Activated naive CD4-positive, alpha-beta T cell treated with anti-CD3 and anti-CD28 coated beads, Interleukin-2, amount 50 U/mL, for 72 hours (primary cell): ENCODE data around the gene FOXP2. TPM values are rescaled to one million over a fixed set of nuclear protein-coding genes. Genes with fewer than 3 reads are reported as not detected.

Source experiments
- ATAC-seq, 2 donors: fragments of 150-1000 bp; cut with Tn5 transposase; 2 replicates each; pipeline ENCODE4 v1.10.0; 2021; ENCODE audit warnings: mild to moderate bottlenecking in 2 of 2, moderate library complexity in 2 of 2
- DNase-seq, 2 donors: peaks; one replicate each; pipeline ENCODE4 v3.0.0; 2021 to 2022; ENCODE audit warnings: low spot score in 2 of 2
- H3K27ac Mint-ChIP-seq, 2 donors: one replicate each; pipeline ENCODE4 v1.8.0; 2022; ENCODE audit warnings: mild to moderate bottlenecking in 2 of 2, mixed read lengths in 2 of 2
- H3K36me3 Mint-ChIP-seq, 2 donors: one replicate each; pipeline ENCODE4 v1.8.0; 2022; ENCODE audit warnings: mixed read lengths in 2 of 2
- H3K9me3 Mint-ChIP-seq, 2 donors: one replicate each; pipeline ENCODE4 v1.8.0; 2022; ENCODE audit warnings: mixed read lengths in 2 of 2
- total RNA-seq, 2 donors: library from RNA; stranded (reverse); gene quantifications; one replicate each; pipeline ENCODE4 v1.2.3, GENCODE V29; 2022

FOXP2 gene
- total RNA-seq, 2 donors from 2014 or later: not detected

- ATAC-seq (no peak), DNase-seq (no peak)
- no peaks in the 10 kb centered on the region for H3K36me3 Mint-ChIP-seq
- no peak overlapping the region for H3K27ac Mint-ChIP-seq
- no peaks in the 10 kb centered on the region for H3K9me3 Mint-ChIP-seq
Measured at GRCh38 chr7:114650491-114650890, 235.9 kb downstream of the FOXP2 start.

- H3K9me3 Mint-ChIP-seq: no peaks in the 10 kb centered on the region
- ATAC-seq (no peak), DNase-seq (no peak)
- H3K27ac Mint-ChIP-seq: no peak overlapping the region
- H3K36me3 Mint-ChIP-seq: no peaks in the 10 kb centered on the region
Measured at GRCh38 chr7:114652041-114652440, 237.4 kb downstream of the FOXP2 start.

- DNase-seq (no peak), ATAC-seq (no peak)
- Mint-ChIP-seq H3K36me3 (no peaks in the 10 kb centered on the region), H3K9me3 (no peaks in the 10 kb centered on the region), H3K27ac (no peak overlapping the region)
Measured at GRCh38 chr7:114653364-114654088, 238.9 kb downstream of the FOXP2 start.

GRCh38 chr7:114656466-114656865 lies 241.9 kb downstream of the FOXP2 start:
- no peak for ATAC-seq
- H3K27ac Mint-ChIP-seq: no peak overlapping the region
- H3K9me3 Mint-ChIP-seq: no peaks in the 10 kb centered on the region
- no peaks in the 10 kb centered on the region for H3K36me3 Mint-ChIP-seq
- no peak for DNase-seq

- H3K9me3 Mint-ChIP-seq: no peaks in the 10 kb centered on the region
- DNase-seq (no peak), ATAC-seq (no peak)
Measured at GRCh38 chr7:114657279-114657678, 242.7 kb downstream of the FOXP2 start.

GRCh38 chr7:114658216-114658615 lies 243.6 kb downstream of the FOXP2 start:
- Mint-ChIP-seq H3K36me3 (no peaks in the 10 kb centered on the region), H3K9me3 (no peaks in the 10 kb centered on the region), H3K27ac (no peak overlapping the region)
- DNase-seq: no peak
- ATAC-seq: no peak

More at GRCh38 chr7:114657279-114657678, 242.7 kb downstream of the FOXP2 start:
- no peak overlapping the region for H3K27ac Mint-ChIP-seq
- H3K36me3 Mint-ChIP-seq: no peaks in the 10 kb centered on the region

- ATAC-seq (no peak), DNase-seq (no peak)
- no peaks in the 10 kb centered on the region for H3K9me3 Mint-ChIP-seq
- no peaks in the 10 kb centered on the region for H3K36me3 Mint-ChIP-seq
- no peak overlapping the region for H3K27ac Mint-ChIP-seq
Measured at GRCh38 chr7:114659409-114660125, 245.0 kb downstream of the FOXP2 start.

- ATAC-seq (no peak), DNase-seq (no peak)
- H3K9me3 Mint-ChIP-seq: no peaks in the 10 kb centered on the region
- no peak overlapping the region for H3K27ac Mint-ChIP-seq
- no peaks in the 10 kb centered on the region for H3K36me3 Mint-ChIP-seq
Measured at GRCh38 chr7:114660126-114660486, 245.5 kb downstream of the FOXP2 start.

- DNase-seq: no peak
- Mint-ChIP-seq H3K27ac (no peak overlapping the region), H3K9me3 (no peaks in the 10 kb centered on the region), H3K36me3 (no peaks in the 10 kb centered on the region)
- no peak for ATAC-seq
Measured at GRCh38 chr7:114660753-114661152, 246.1 kb downstream of the FOXP2 start.

GRCh38 chr7:114662002-114662677 lies 247.5 kb downstream of the FOXP2 start:
- H3K27ac Mint-ChIP-seq: no peak overlapping the region
- DNase-seq (no peak), ATAC-seq (no peak)
- no peaks in the 10 kb centered on the region for H3K9me3 Mint-ChIP-seq
- no peaks in the 10 kb centered on the region for H3K36me3 Mint-ChIP-seq

- Mint-ChIP-seq H3K36me3 (no peaks in the 10 kb centered on the region), H3K9me3 (no peaks in the 10 kb centered on the region), H3K27ac (no peak overlapping the region)
- no peak for ATAC-seq
- DNase-seq: no peak
Measured at GRCh38 chr7:114663502-114663901, 248.9 kb downstream of the FOXP2 start.

- DNase-seq (no peak), ATAC-seq (no peak)
- H3K27ac Mint-ChIP-seq: no peak overlapping the region
- H3K36me3 Mint-ChIP-seq: no peaks in the 10 kb centered on the region
- H3K9me3 Mint-ChIP-seq: no peaks in the 10 kb centered on the region
Measured at GRCh38 chr7:114670676-114671075, 256.1 kb downstream of the FOXP2 start.

GRCh38 chr7:114671563-114672123 lies 257.0 kb downstream of the FOXP2 start:
- no peak for ATAC-seq

GRCh38 chr7:114678116-114678515 lies 263.5 kb downstream of the FOXP2 start:
- H3K36me3 Mint-ChIP-seq: no peaks in the 10 kb centered on the region
- H3K9me3 Mint-ChIP-seq: peaks cover 0 to 8% of the 10 kb centered on the region in 2 donors
- DNase-seq (no peak), ATAC-seq (no peak)
- no peak overlapping the region for H3K27ac Mint-ChIP-seq

More at GRCh38 chr7:114671563-114672123, 257.0 kb downstream of the FOXP2 start:
- Mint-ChIP-seq H3K9me3 (no peaks in the 10 kb centered on the region), H3K27ac (no peak overlapping the region), H3K36me3 (no peaks in the 10 kb centered on the region)
- DNase-seq: no peak

GRCh38 chr7:114687238-114687637 lies 272.6 kb downstream of the FOXP2 start:
- Mint-ChIP-seq H3K27ac (no peak overlapping the region), H3K9me3 (no peaks in the 10 kb centered on the region), H3K36me3 (no peaks in the 10 kb centered on the region)
- DNase-seq (no peak), ATAC-seq (no peak)

- no peak overlapping the region for H3K27ac Mint-ChIP-seq
- DNase-seq (no peak), ATAC-seq (no peak)
- no peaks in the 10 kb centered on the region for H3K36me3 Mint-ChIP-seq
- no peaks in the 10 kb centered on the region for H3K9me3 Mint-ChIP-seq
Measured at GRCh38 chr7:114688443-114689055, 273.9 kb downstream of the FOXP2 start.

- H3K9me3 Mint-ChIP-seq: no peaks in the 10 kb centered on the region
- no peaks in the 10 kb centered on the region for H3K36me3 Mint-ChIP-seq
- DNase-seq (no peak), ATAC-seq (no peak)
- H3K27ac Mint-ChIP-seq: no peak overlapping the region
Measured at GRCh38 chr7:114689406-114689805, 274.8 kb downstream of the FOXP2 start.
